IPS-NIHi7 (cell line): ENCODE results near the gene TRAK1.

ENCODE experiments used
- DNase-seq: peaks from one replicate; pipeline ENCODE4 v3.0.0; 2012; ENCODE audit warnings: mixed read lengths; ENCODE audit errors: extremely low spot score

TRAK1 gene

DNA sequence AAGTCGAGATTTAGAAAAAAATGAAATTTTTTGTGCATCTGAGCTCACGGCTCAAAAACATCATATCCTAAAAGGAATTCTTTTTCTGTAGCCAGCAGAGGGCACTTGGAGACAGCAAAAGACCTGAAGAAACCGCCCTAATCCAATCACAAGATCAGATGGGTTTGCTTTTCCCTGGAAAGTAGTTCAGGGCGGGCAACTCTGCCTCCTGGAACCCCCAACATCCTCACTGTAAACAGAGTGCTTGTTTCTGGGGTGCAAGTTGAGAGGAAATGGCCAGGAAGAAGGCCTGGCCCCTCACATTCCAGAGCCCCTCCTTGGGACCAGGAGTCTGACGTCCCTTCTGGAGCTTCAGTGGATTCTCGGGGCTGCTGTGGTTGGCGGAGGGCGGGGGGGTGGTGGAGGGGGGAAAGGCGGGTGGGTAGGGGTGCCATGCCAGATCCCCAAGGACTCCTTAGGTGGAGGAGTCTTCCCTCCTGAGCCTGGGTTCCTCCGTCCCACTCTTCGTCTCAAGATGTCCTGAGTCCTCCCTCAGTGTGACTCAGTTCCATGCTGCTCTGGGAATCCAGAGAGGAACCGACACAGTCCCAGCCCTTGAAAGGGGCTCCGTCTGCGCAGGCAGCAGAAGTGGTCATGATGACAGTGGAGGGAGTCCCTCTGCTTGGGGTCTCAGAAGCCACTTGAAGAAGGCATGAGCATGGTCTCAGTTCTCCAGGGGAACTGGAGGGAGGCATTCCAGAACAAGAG lies 139.0 kb downstream of the TRAK1 start:
- DNase-seq = peak; percentile 79

DNA sequence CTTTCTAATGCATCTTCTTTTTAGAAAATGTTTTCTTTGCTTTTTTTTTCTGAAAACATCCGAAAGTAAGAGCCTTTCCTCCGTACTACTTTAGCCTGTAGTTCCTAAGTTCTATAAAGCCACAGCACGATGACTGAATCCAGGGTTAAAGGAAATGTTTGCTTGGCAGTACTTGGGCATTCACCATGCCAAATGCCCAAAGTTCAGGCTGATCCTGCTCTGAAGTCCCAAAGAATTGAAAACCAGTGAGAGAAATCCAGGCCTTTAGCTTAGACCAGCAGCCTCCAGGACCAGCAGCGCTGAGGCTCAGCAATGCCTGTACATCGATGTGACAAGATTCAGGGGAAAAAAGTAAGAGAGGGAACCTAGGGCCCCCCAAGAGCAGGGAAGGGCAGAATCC lies 139.7 kb downstream of the TRAK1 start:
- DNase-seq = no peak

DNA sequence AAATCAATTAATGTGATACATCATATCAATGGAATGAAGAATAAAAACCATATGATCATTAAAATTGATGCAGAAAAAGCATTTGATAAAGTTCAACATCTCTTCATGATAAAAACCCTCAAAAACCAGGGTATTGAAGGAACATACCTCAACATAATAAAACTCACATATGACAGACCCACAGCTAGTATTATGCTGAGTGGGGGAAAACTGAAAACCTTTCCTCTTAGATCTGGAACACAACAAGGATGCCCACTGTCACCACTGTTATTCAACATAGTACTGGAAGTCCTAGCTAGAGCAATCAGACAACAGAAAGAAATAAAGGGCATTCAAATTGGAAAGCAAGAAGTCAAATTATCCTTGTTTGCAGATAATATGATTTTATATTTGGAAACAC lies 144.4 kb downstream of the TRAK1 start:
- DNase-seq = no peak

DNA sequence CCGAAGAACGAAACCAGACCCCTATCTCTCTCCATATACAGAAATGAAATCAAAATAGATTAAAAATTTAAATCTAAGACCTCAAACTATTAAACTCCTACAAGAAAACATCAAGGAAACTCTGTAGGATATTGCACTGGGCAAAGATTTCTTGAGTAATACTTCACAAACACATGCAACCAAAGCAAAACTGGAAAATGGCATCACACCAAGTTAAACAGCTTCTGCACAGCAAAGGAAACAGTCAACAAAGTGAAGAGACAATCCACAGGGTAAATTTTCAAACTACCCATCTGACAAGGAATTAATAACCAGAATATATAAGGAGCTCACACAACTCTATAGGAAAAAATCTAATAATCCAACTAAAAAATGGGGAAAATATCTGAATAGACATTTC lies 145.5 kb downstream of the TRAK1 start:
- no peak for DNase-seq

DNA sequence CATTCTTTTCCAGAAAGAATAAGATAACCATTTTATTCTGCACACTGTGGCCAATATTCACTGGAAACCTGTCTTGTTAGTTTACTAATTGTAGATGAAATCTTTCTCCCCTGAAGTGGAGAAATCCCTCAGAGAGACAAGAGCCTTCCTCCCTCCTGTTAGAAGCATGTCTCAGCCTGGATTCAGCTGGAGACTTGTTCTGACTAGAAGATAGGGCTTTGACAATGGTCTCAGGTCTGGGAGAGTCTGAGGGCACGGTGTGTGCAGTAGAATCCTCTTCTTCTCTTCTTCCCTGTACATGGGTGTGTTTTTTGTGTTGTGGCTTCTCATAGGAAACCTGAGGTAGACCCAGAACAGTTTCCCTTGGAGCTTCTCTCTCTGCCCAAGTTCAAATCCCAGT lies 154.9 kb downstream of the TRAK1 start:
- no peak for DNase-seq

DNA sequence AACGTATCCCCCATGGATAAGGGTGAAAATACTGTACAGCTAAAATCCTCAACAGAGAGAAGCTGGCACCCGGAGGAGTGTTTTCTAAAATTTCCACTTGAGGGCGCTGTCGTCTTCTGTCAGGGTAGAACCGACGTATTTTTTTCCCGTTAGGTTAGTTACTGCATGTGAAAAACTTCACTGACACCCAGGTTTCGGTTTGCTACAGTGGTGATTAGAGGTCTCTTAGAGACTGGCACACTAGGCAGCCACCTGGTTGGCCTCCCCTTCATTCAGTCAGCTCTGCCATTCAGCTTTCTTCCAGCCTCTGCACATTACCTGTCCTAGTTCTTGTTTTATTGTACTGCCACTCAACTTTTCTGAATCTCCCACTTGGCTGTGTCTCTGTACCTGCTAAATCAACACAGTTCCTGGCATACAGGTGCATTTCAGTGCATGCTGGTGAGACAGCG lies 156.4 kb downstream of the TRAK1 start:
- DNase-seq = peak; percentile 76

DNA sequence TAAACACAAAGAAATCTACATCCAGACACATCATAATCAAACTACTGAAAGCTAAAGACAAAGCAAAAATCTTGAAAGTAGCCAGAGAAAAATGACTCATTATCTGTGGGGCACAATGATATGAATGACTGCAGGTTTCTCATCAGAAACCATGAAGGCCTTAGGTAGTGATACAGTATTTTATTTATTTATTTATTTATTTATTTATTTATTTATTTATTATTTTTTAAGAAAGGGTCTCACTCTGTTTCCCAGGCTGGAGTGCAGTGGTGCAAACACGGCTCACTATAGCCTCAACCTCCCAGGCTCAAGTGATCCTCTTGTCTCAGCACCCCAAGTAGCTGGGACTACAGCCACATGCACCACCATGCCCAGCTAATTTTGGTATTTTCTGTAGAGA lies 159.6 kb downstream of the TRAK1 start:
- no peak for DNase-seq

DNA sequence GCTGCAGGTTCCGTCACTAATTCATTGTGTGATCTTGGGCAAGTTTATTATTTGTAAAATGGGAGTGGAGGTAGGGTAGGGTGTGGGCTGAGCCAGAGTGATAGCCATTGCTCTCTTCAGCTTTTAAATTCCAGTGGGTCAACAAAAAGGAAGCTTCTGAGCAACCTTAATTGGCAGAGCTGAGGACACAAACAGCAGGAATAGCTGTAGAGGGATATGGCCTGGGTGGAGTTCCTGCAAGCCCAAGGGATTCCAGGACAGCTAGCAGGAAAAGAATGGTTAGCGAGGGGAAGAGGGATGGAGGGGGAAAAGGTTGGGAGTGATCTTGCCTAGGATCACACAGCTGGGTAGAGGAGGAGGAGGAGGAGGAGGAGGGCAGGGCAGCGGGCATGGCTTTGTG lies 163.4 kb downstream of the TRAK1 start:
- no peak for DNase-seq

DNA sequence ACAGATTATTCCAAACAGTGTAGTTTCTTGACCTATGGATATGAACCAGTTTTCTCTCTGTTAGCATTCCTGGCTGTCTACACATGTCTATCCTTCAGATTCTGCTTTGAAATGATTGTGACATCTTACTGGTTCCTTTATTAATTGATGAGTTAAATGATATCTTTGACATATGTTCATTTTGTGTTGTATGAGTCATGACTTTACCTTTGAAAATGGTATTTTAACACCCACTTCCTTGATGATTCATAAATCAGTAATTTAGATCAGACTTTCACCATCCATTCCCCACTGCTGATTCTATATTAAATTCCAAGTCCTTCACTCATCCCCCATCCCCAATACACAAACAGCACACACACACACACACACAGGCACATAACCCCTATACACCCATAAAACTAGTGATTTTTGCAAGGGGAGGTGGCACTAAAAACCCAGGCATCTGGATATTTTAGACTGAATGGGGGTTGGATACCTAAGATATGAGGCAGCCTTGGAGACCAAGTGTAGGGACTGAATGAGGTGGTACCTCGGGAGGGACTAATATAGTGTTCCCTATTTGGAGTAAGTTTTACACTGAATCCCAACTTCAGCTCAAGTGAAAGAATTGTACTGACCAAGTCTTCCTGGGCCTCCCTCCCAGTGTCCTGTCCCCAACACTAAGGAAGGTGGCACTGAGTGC lies 165.1 kb downstream of the TRAK1 start:
- no peak for DNase-seq

DNA sequence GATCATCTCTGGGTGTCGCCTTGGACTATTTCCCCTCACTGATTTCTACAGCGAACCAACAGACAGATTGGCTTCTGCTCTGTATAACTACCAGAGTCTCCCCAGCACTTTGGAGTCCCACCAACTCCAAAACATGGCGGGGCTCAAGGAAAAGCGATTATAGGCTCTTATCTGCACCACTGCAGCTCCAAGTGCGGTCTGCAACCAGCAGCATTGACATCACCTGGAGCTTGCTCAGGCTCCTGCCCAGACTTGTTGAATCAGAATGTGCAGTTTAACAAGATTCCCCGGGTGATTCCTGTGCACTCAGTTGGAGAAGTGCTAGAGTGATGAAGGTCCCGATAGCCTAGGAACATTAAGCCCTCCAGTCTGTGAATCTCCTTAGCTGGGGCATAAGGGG lies 165.8 kb downstream of the TRAK1 start:
- DNase-seq = no peak

DNA sequence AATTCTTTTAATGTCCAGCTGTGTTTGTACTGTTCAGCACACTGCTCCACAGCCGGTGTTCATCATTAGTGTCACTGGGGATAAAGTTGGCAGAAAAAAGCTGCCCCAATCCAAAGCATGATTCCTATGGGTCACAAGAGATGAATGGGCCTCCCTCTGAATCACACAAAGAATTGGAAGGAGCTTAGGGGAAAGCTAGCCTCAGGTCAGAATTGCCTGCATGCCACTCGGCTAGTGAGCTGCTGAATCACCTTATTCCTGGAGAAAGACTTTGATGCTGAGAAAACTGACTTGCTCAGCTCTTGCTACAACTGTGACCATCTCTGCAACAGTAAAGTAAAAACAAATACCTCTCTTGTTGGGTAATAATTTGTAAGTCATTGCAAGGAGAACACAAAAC lies 171.4 kb downstream of the TRAK1 start:
- no peak for DNase-seq

DNA sequence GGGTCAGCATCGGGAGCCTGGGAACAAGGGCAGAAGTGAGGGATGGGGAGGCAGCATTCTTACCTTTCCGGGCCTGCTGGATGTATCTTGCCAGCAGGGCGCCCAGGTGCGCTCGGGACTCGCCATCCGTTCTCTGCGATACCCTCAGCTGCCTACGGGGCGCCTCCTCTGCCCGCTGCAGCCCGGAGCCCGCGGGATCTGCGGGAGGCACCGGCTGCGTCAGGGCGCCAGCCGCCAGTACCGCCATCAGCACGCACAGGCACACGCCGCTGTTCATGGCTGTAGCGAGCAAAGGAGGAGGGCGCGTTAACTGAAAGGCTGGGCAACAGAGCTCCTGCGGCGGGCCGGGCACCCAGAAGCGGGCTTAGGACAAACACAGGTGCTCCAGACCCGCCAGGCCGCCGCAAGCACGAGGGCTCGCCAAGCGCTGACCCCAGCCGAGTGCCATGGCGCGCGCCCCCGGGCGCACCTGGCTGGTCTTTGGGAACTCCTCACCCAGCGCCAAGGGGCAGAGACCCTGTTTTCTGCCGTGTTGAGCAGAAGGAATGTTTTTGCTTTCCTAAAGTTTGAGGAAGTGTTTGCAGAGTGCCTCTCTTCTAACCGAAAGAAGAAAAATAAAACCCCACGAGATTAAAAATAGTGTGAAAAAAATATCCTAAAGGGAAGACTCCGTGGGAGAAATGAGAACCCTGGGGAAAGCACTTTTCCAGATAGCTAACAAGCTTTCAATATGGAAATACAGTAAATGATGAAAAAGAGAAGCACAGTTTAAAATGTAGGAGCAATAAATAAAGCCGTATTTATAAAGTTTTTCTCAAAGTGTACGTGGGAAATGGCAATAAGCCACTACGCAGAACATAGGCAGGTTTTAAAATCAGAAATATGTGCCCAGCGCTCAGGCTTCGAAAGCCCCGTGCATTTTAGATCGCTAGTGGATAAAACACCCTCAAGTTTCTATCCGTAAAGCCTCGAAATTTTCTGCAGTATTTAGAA lies 172.5 kb downstream of the TRAK1 start:
- DNase-seq = peak; percentile 70

DNA sequence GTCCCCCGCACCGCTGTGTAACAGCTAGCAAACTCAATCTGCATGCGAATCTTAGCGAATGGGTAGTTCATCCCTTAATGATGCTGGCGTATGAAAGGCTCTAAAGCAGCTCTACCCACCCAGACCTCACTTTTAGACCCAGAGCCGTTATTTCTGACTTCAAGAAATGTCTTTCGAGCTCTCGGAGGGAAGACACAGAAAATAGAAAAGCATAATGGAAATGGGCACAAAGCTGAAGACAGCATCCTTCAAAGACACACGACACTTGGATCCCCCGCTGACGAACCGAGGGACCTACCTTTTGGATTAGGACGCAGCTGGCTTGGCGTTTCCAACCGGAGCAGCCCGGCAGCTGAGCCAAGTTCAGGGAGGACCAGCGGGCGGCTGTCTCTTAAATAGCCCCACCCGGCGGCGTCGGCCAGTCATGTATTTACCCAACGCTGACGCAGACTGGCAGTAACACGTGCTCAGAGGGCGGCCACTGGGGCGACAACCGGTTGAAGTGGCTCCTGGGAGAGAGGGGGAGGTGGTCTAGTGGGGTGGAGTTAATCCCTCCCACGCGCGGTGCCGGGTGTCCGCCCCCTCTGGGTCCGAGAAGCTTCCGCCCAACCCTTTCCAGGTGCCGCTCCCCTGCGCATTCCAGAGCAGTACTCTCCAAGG lies 173.4 kb downstream of the TRAK1 start:
- DNase-seq = peak; percentile 61

DNA sequence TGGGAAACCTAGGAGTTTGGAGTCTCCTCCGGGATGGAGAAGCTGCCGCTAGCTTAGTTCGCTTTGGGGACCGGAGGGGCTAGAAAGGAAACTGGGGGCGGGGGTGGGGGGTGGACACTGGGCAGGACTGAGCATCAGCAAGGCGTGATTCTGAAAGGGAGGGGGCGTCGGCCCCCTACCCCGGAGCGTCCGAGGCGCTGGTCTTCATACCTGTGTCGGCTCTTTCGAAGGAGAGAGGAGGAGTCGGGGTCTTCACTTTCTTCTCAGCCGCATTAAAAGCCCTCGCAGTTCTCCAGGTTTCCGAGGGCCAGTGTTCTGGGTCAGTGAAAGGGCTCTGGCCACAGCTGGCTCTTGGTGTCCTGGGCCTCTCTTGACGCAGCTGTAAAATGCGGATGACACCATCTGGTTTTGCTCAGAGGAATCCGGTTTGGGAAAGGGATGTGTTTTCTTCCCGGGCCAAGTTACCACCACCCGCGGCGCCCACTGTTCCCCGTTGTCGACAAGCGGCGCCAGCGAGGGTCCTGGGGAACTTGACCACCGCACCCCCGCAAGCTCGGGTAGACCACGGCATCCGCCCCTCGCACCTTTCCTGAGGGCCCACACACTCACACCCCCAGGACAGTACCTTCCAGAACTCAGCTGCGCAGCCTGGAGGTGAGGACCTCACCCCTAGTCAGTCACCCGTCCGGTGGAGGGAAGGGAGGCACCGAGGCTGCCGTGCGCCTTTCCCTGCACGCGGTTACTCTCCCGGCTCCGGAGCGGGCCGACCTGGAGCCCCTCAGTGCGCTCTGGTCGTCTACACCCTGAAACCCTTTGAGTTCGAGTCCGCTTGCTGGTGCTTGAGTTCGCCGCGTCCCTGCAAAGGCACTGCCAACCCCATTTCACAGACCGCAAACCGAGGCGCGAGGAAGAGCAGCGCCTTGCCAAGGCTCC lies 174.2 kb downstream of the TRAK1 start:
- DNase-seq = no peak

DNA sequence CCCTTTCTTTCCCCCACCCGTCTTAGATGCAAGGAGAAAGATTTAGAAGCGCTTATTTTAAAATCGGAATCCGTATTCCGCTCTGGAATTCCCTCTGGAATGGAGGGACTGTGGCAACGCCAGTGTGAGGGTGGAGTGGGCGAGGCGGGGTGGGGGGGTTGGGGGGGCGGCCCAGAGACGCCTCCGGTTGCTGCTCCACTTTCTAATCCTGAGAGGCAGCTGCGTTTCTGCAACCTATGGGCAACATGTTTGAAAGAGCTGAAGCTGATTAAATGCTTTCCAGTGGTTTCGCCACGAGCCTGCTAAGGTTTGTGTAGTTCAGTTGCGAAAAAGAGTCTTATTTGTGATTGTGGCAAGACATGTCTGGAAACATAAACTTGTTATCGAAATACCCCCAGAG lies 174.9 kb downstream of the TRAK1 start, which contains the start of gene CCK:
Gene CCK (minus strand): TSS at position 101 of the 400 bp plus-strand sequence. CDS start 2,555 bp downstream, outside the sequence.
- DNase-seq = no peak

DNA sequence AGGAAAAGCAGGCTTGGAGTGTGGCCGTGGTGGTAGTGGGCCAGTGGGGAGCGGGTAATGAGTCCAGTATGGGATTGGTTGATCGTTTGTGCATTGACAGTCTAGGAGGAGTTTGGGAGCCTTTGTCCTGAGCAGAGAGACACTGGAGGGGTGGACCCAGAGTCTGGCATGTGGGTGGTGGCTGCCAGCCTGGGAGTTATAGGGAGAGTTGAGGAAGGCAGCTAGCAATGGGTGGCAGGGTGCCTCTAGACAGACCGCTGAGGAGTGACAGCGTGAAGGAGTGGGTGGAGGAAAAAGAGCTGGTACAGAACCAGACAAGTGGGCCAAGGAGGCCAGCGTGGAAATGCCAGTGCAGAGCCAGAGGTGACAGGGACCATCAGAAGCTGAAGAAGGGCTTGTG lies 176.7 kb downstream of the TRAK1 start:
- no peak for DNase-seq

DNA sequence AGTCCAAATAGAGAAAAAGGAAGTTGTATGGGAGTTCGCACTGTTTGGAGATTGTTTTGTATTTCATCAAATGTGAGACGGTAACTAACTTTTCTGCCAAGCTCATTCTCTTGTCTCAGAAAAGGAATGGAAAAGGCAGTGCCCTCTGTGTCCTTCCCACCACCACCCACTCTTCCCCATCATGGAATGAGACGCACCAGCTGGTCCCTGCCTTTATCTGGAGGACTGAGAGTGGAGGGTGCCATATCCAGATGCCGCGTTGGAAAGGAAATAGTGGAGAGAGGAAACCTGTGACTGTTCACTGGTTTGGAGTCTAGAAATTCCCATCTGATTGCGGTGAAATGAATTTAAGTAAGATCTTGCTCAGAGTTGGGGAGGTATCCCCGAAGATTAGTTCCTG lies 178.5 kb downstream of the TRAK1 start:
- DNase-seq = no peak

DNA sequence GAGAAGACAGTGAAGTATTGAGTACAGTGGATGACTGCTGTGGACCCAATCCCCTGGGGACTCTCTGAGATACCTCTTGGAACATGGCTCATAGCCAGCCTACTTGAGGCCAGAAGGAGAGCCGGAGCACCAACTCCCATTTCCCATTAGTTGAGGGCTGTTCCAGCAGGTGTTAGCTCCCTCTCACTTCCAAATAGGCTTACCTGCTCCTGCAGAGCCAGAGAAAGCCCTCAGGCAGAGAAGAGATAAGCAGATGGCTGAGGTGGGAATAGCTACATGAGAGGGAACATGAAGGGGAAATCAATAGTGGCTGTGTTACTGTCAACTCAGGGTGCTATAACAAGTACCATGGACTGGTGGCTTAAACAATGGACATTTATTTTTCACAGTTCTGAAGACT lies 179.4 kb downstream of the TRAK1 start:
- DNase-seq = no peak

DNA sequence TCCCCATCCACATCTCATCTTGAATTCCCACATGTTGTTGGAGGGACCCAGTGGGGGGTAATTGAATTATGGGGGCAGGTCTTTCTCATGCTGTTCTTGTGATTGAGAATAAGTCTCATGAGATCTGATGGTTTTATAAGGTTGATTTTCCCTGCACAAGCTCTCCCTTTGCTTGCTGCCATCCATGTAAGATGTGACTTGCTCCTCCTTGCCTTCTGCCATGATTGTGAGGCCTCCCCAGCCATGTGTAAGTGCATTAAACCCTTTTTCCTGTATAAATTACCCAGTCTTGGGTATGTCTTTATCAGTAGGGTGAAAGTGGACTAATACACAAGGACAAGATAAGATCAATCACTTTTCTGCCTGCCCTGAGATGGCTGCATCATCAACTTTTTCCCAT lies 180.6 kb downstream of the TRAK1 start:
- DNase-seq = no peak

DNA sequence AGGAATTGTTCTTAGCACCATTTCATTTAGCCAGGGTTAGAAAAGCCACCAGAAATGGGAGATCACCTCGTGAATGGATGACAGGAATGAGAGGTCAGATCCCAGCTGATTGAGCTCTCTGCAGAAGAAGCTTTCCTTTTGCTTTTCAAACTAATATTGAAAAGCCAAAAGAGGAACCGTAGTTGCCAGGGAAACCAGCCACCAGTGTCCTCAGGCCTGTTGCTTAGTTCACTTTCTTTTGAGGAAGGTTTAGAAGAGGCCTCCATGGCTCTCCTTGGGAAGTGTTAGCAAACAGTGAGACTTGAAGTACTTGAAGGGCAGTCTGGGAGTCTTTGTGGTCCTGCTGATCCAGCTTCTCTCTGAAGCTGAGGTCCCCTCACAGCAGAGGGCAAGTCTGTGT lies 182.2 kb downstream of the TRAK1 start:
- DNase-seq = no peak

DNA sequence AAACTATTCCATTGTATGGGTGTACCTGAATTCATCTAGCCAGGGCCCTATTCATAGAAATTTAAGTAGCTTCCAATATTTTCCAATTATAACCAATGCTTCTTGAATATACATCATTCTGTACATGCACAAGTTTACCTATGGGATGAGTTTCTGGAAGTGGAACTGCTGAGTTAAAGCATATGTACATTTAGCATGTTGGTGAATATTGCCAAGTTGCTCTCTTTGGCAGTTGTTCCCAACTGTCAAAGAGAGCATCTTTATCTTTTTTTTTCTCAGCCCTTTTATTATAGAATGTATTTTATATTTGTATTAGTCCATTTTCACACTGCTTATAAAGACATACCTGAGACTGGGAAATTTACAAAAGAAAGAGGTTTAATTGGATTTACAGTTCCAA lies 183.1 kb downstream of the TRAK1 start:
- DNase-seq = no peak
